GM12878 (cell line): Measurements from ENCODE around the gene DCUN1D4. TPM values are rescaled to one million over a fixed set of nuclear protein-coding genes. Genes with fewer than 3 reads are reported as not detected.

Experiments used
- ATAC-seq: fragments of 200-7000 bp; cut with Tn5 transposase; 3 replicates; pipeline ENCODE4 v1.9.1; 2020; ENCODE audit warnings: mild to moderate bottlenecking, moderate library complexity
- BruUV-seq: library from RNA; stranded (reverse); fragments of 400-500 nt; replicated peaks from 2 replicates; lab custom pipeline; 2021; lab: Mats Ljungman, UMichigan
- CTCF ChIA-PET: fragments of 300-600 bp; sonication (Branson Sonifier 250); formaldehyde crosslinking; extraction: SDS; loops from one replicate; lab custom pipeline; 2021; ENCODE audit warnings: inconsistent platforms; lab: Yijun Ruan, JAX
- POLR2A ChIA-PET: fragments of 350-600 bp; formaldehyde crosslinking; extraction: SDS; loops from one replicate; lab custom pipeline; 2021; ENCODE audit warnings: inconsistent platforms; lab: Charles Lee
- RAD21 ChIA-PET: fragments of 300-600 bp; sonication (Branson Sonifier 250); formaldehyde crosslinking; loops from one replicate; lab custom pipeline; 2023; ENCODE audit warnings: antibody characterized with exemption; ENCODE audit not compliant: unreplicated experiment; lab: Charles Lee
- SMC1A ChIA-PET: fragments of 300-600 bp; sonication (Branson Sonifier 250); formaldehyde crosslinking; loops from one replicate; lab custom pipeline; 2023; ENCODE audit not compliant: unreplicated experiment, uncharacterized antibody; lab: Charles Lee
- DNase-seq: peaks from one replicate; pipeline ENCODE4 v3.0.0-alpha.2; 2011; ENCODE audit warnings: low read depth, low spot score
- FAIRE-seq: peaks from 3 replicates; lab custom pipeline; 2011; peaks lifted over from hg19 to GRCh38; lab: Jason Lieb, UNC
- H2AFZ ChIP-seq: 2 replicates; pipeline ENCODE4 v1.6.0; 2011; ENCODE audit warnings: low read depth, low read length, control low read depth; ENCODE audit not compliant: control insufficient read depth
- H3K27ac ChIP-seq: 2 replicates; pipeline ENCODE4 v1.5.1; 2011; ENCODE audit warnings: control low read depth; ENCODE audit not compliant: control insufficient read depth, insufficient read depth
- H3K27me3 ChIP-seq, 2 experiments: replicated peaks in 1 of 2; 2 replicates each; pipeline versions ENCODE4 v1.6.0 to v1.6.1; 2011; ENCODE audit warnings: low read length in 1 of 2; ENCODE audit not compliant: control insufficient read depth in 2 of 2, insufficient read depth in 2 of 2
- H3K36me3 ChIP-seq, 2 experiments: 2 replicates each; pipeline ENCODE4 v1.5.1; 2011; ENCODE audit warnings: low read length in 1 of 2; ENCODE audit not compliant: control insufficient read depth in 2 of 2, insufficient read depth in 2 of 2
- H3K4me1 ChIP-seq: 2 replicates; pipeline ENCODE4 v1.6.1; 2011; ENCODE audit warnings: mild to moderate bottlenecking, low read length, moderate library complexity, mixed read lengths; ENCODE audit not compliant: control insufficient read depth, insufficient read depth
- H3K4me2 ChIP-seq: 2 replicates; pipeline ENCODE4 v1.6.0; 2011; ENCODE audit warnings: control low read depth; ENCODE audit not compliant: control insufficient read depth, insufficient read depth
- H3K4me3 ChIP-seq: fragments of 200-600 bp; sonication (generic); 2 replicates; pipeline ENCODE4 v1.5.1; 2016
- H3K79me2 ChIP-seq: 2 replicates; pipeline ENCODE4 v1.6.0; 2011; ENCODE audit warnings: low read length; ENCODE audit not compliant: control insufficient read depth, insufficient read depth
- H3K9ac ChIP-seq: 2 replicates; pipeline ENCODE4 v1.8.0; 2011; ENCODE audit warnings: low read length, control low read depth, mixed read lengths; ENCODE audit not compliant: control insufficient read depth, insufficient read depth
- H3K9me3 ChIP-seq: replicated peaks from 3 replicates; pipeline ENCODE4 v1.5.1; 2011; ENCODE audit warnings: mild to moderate bottlenecking, low read length; ENCODE audit not compliant: control insufficient read depth, insufficient read depth
- H4K20me1 ChIP-seq: 2 replicates; pipeline ENCODE4 v1.6.0; 2011; ENCODE audit not compliant: control insufficient read depth, insufficient read depth
- ATF7 ChIP-seq: fragments of 450-650 bp; IDR thresholded peaks from 2 replicates; pipeline ENCODE4 v1.6.1; 2016; ENCODE audit warnings: low read depth, mild to moderate bottlenecking
- BMI1 ChIP-seq: fragments of 450-650 bp; IDR thresholded peaks from 2 replicates; pipeline ENCODE4 v1.6.1; 2016; ENCODE audit warnings: mild to moderate bottlenecking, moderate library complexity, borderline replicate concordance
- CREM ChIP-seq: IDR thresholded peaks from 2 replicates; pipeline ENCODE4 v1.6.1; 2014; ENCODE audit warnings: antibody characterized with exemption, low read depth
- EED ChIP-seq: sonication (generic); IDR thresholded peaks from 2 replicates; pipeline ENCODE4 v1.6.1; 2016; ENCODE audit warnings: antibody characterized with exemption, low read depth
- IKZF1 ChIP-seq: fragments of 450-650 bp; conservative IDR thresholded peaks from 2 replicates; pipeline ENCODE4 v1.6.1; 2017; ENCODE audit warnings: antibody characterized with exemption, mild to moderate bottlenecking
- IKZF2 ChIP-seq, 2 experiments: fragments of 450-650 bp; IDR thresholded peaks; 2 replicates each; pipeline ENCODE4 v1.6.1; 2017; ENCODE audit warnings: mild to moderate bottlenecking in 2 of 2, moderate library complexity in 2 of 2
- KDM1A ChIP-seq: fragments of 200-600 bp; sonication (generic); IDR thresholded peaks from 2 replicates; pipeline ENCODE4 v1.6.1; 2016; ENCODE audit warnings: borderline replicate concordance
- PAX8 ChIP-seq: fragments of 450-650 bp; IDR thresholded peaks from 2 replicates; pipeline ENCODE4 v1.6.1; 2017; ENCODE audit warnings: mild to moderate bottlenecking, moderate library complexity
- RB1 ChIP-seq: fragments of 450-650 bp; formaldehyde crosslinking; IDR thresholded peaks from 2 replicates; pipeline ENCODE4 v1.6.1; 2017; ENCODE audit warnings: mild to moderate bottlenecking, borderline replicate concordance
- RELA ChIP-seq: fragments of 450-650 bp; IDR thresholded peaks from 2 replicates; pipeline ENCODE4 v1.8.0; 2014; ENCODE audit warnings: borderline replicate concordance; ENCODE audit not compliant: partially characterized antibody
- SMAD1 ChIP-seq: fragments of 450-650 bp; IDR thresholded peaks from 2 replicates; pipeline ENCODE4 v1.6.1; 2018; ENCODE audit warnings: mild to moderate bottlenecking, low read depth; ENCODE audit not compliant: partially characterized antibody
- STAT1 ChIP-seq: fragments of 450-650 bp; conservative IDR thresholded peaks from 2 replicates; pipeline ENCODE4 v1.6.1; 2014; ENCODE audit warnings: antibody characterized with exemption, mild to moderate bottlenecking
- ZBED1 ChIP-seq: IDR thresholded peaks from 2 replicates; pipeline ENCODE4 v1.6.1; 2016; ENCODE audit warnings: borderline replicate concordance
- ZNF622 ChIP-seq: fragments of 450-650 bp; IDR thresholded peaks from 2 replicates; pipeline ENCODE4 v1.6.1; 2017; ENCODE audit warnings: mild to moderate bottlenecking, inconsistent platforms
- WGBS: methylation state at CpG from one replicate; pipeline ENCODE4 v1.1.6; 2016; ENCODE audit warnings: low lambda C conversion rate; ENCODE audit not compliant: insufficient replicate concordance, insufficient coverage; ENCODE audit errors: missing lambda C conversion rate; 5-methylcytosine and 5-hydroxymethylcytosine counted together
- in situ Hi-C: fragments of 300-500 bp; cut with MboI; formaldehyde crosslinking; loops from 9 replicates; pipeline ENCODE4 v1.14.3; 2018; ENCODE audit warnings: mixed read lengths
- intact Hi-C: fragments of 100-400 bp; cut with micrococcal nuclease; formaldehyde crosslinking; loops from one replicate; pipeline ENCODE4 v1.14.2; 2022; ENCODE audit not compliant: unreplicated experiment
- polyA plus RNA-seq, 11 experiments: library from polyadenylated mRNA; depleted of rRNA in 4 of 11; unstranded in 6 of 11; stranded (reverse) in 5 of 11; fragments of >200 nt; fragmentation: Nextera tagmentation in 4 of 11; fragmentation: Illumina TruSeq in 1 of 11; extraction: Ambion mirVana in 4 of 11; extraction: Trizol in 1 of 11; gene quantifications; 1 replicate in 1 of 11; 2 replicates in 10 of 11; pipeline versions ENCODE4 v1.2.1 to v1.2.3, GENCODE V29; 2011 to 2016; ENCODE audit warnings: inconsistent platforms in 2 of 11, missing spikeins in 2 of 11, low read depth in 1 of 11
- total RNA-seq, 4 experiments: library from RNA; depleted of rRNA in 3 of 4; stranded (reverse); fragments of >200 nt in 3 of 4; fragmentation: Illumina TruSeq in 1 of 4; extraction: Trizol in 1 of 4; gene quantifications; 2 replicates each; pipeline versions ENCODE4 v1.2.1 to v1.2.3, GENCODE V29; 2013 to 2021
- TF ChIP-seq, protein P1 (sequence below), 3 experiments: IDR thresholded peaks in 2 of 3; conservative IDR thresholded peaks in 1 of 3; 2 replicates each; pipeline ENCODE4 v1.5.1; 2011; ENCODE audit warnings: low read depth in 3 of 3, low read length in 3 of 3, mild to moderate bottlenecking in 3 of 3, control low read depth in 2 of 3, moderate library complexity in 2 of 3, inconsistent platforms in 1 of 3, mixed read lengths in 1 of 3; ENCODE audit not compliant: control insufficient read depth in 2 of 3, insufficient read depth in 1 of 3; ENCODE audit errors: extremely low read depth in 1 of 3
- TF ChIP-seq, protein P2 (sequence below): fragments of 450-650 bp; IDR thresholded peaks from 2 replicates; pipeline ENCODE4 v1.6.1; 2017; ENCODE audit warnings: mild to moderate bottlenecking, moderate library complexity
- TF ChIP-seq, protein P3 (sequence below): fragments of 450-650 bp; IDR thresholded peaks from 2 replicates; pipeline ENCODE4 v1.6.1; 2017; ENCODE audit warnings: borderline replicate concordance

Gene DCUN1D4
- total and polyA plus RNA-seq, 10 of the 15 experiments (the other 5 are each of a cell fraction or from before 2014, with no cell fraction given): 7.1 to 62.6 (median 16.8) TPM

DNA sequence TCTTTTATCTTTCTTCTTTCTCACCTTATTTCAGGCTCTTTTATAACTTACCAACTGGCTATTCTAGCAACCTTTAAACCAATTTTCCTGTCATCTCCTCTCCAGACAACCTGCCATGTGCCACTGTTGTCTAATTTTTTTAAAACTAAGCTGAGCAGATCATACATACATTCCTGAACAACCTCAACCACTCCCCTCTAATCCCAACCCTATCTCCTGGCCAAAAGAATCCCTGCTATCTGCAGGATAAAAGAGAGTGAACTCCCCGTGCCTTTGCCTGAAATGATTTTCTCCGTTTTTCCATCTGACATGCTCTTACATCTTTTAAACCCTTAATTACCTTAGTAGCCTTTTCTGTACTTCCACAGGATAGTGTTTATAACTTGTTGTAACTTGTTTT lies 35.5 kb downstream of the DCUN1D4 start:
- no peaks in the 10 kb centered on the region for H3K27me3 ChIP-seq
- no TSS peak for BruUV-seq
- no peak overlapping the region for H3K27ac ChIP-seq
- TF ChIP-seq, protein P1, sequence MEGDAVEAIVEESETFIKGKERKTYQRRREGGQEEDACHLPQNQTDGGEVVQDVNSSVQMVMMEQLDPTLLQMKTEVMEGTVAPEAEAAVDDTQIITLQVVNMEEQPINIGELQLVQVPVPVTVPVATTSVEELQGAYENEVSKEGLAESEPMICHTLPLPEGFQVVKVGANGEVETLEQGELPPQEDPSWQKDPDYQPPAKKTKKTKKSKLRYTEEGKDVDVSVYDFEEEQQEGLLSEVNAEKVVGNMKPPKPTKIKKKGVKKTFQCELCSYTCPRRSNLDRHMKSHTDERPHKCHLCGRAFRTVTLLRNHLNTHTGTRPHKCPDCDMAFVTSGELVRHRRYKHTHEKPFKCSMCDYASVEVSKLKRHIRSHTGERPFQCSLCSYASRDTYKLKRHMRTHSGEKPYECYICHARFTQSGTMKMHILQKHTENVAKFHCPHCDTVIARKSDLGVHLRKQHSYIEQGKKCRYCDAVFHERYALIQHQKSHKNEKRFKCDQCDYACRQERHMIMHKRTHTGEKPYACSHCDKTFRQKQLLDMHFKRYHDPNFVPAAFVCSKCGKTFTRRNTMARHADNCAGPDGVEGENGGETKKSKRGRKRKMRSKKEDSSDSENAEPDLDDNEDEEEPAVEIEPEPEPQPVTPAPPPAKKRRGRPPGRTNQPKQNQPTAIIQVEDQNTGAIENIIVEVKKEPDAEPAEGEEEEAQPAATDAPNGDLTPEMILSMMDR (IDR thresholded peaks at IDR 0.05 in 2 of 3, conservative IDR thresholded peaks at IDR 0.05 in 1 of 3; ENCODE audit: control insufficient read depth in 2 of 3, extremely low read depth in 1 of 3, insufficient read depth in 1 of 3, low read depth in 3 of 3, low read length in 3 of 3): no peak
- TF ChIP-seq PAX8: no peak
- no peak for TF ChIP-seq ZNF622
- TF ChIP-seq EED: no peak
- TF ChIP-seq, protein P2, sequence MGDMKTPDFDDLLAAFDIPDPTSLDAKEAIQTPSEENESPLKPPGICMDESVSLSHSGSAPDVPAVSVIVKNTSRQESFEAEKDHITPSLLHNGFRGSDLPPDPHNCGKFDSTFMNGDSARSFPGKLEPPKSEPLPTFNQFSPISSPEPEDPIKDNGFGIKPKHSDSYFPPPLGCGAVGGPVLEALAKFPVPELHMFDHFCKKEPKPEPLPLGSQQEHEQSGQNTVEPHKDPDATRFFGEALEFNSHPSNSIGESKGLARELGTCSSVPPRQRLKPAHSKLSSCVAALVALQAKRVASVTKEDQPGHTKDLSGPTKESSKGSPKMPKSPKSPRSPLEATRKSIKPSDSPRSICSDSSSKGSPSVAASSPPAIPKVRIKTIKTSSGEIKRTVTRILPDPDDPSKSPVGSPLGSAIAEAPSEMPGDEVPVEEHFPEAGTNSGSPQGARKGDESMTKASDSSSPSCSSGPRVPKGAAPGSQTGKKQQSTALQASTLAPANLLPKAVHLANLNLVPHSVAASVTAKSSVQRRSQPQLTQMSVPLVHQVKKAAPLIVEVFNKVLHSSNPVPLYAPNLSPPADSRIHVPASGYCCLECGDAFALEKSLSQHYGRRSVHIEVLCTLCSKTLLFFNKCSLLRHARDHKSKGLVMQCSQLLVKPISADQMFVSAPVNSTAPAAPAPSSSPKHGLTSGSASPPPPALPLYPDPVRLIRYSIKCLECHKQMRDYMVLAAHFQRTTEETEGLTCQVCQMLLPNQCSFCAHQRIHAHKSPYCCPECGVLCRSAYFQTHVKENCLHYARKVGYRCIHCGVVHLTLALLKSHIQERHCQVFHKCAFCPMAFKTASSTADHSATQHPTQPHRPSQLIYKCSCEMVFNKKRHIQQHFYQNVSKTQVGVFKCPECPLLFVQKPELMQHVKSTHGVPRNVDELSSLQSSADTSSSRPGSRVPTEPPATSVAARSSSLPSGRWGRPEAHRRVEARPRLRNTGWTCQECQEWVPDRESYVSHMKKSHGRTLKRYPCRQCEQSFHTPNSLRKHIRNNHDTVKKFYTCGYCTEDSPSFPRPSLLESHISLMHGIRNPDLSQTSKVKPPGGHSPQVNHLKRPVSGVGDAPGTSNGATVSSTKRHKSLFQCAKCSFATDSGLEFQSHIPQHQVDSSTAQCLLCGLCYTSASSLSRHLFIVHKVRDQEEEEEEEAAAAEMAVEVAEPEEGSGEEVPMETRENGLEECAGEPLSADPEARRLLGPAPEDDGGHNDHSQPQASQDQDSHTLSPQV: no peak
- TF ChIP-seq ATF7: no peak
- no peak for TF ChIP-seq SMAD1
- no peak for TF ChIP-seq RB1
- TF ChIP-seq, protein P3, sequence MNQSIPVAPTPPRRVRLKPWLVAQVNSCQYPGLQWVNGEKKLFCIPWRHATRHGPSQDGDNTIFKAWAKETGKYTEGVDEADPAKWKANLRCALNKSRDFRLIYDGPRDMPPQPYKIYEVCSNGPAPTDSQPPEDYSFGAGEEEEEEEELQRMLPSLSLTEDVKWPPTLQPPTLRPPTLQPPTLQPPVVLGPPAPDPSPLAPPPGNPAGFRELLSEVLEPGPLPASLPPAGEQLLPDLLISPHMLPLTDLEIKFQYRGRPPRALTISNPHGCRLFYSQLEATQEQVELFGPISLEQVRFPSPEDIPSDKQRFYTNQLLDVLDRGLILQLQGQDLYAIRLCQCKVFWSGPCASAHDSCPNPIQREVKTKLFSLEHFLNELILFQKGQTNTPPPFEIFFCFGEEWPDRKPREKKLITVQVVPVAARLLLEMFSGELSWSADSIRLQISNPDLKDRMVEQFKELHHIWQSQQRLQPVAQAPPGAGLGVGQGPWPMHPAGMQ: no peak
- no peak for TF ChIP-seq IKZF2 (IDR thresholded peaks at IDR 0.05)
- no peak for TF ChIP-seq IKZF1
- TF ChIP-seq KDM1A: no peak
- no peak for TF ChIP-seq STAT1
- no peak for TF ChIP-seq CREM
- no peak for TF ChIP-seq BMI1
- no peak for TF ChIP-seq RELA
- no peak for TF ChIP-seq ZBED1
- no peak overlapping the region for H2AFZ ChIP-seq
- no peak overlapping the region for H3K4me2 ChIP-seq
- no peak overlapping the region for H3K4me3 ChIP-seq
- H3K4me1 ChIP-seq: no peaks in the 10 kb centered on the region
- 100% methylated on average over 2 of the region's 2 CpGs for WGBS
- H3K79me2 ChIP-seq: no peaks in the 10 kb centered on the region
- DNase-seq: no peak
- H3K9me3 ChIP-seq: no peaks in the 10 kb centered on the region
- ChIA-PET POLR2A (interaction anchor here (0.5 kb wide), 1 partner anchor 9 kb away, joined by 8 read pairs; no protein-coding TSS in a partner anchor), RAD21 (no interaction called here), CTCF (interaction anchor here (1.0 to 2.4 kb wide), 7 partner anchors 14 to 439 kb away, joined by 3 to 10 read pairs (median 4); no protein-coding TSS in a partner anchor), SMC1A (interaction anchor here (0.9 to 2.6 kb wide), 2 partner anchors 9 kb away, joined by 3 to 6 read pairs; no protein-coding TSS in a partner anchor)
- no peaks in the 10 kb centered on the region for H4K20me1 ChIP-seq
- no peak for ATAC-seq
- in situ Hi-C loops (no loop called here), intact Hi-C loops (no loop called here)
- peaks cover 3% of the 10 kb centered on the region in 2 experiments for H3K36me3 ChIP-seq
- H3K9ac ChIP-seq: no peak overlapping the region
- FAIRE-seq: no peak
